Measurements from ENCODE around the gene RUNX2.

The RUNX2 gene

DNA sequence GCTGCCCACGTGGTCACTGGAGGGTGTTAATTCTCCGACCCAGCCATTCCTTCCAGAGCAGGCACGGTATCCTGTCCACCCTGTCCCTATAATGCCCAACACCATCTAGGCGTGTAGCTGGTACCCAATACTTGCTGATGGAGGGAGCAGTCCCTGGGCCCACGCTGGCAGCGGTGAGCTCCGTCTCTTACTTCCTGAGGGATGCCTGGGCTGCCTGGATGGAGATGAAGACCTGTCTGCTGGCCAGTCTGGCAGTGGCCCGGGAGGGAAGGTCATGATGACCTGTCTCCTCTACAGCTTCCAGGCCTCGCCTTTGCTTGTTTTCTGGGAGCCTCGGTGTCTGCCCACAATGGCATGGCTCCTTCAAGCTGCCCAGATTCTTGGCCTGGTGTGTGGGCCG lies 347.5 kb downstream of the RUNX2 start:
- DNase-seq (ENCODE audit: low read depth, low spot score) = no peak

DNA sequence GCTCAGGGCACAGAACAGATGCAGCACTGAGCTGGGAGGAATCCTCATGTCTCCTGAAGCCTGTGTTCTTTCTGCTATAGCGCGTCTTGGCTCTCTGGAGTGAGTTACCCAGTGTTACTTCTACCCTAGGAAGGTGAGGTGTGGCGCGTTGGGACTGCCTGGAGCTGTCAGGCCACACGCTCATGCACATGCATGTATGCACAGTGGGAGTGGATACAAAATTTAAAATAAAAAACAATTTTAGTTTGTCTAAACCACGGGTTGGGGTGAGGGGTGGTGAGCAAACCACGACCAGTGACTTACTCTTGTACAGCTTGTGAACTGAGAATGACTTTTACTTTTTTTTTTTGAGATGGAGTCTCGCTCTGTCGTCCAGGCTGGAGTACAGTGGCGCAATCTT lies 348.2 kb downstream of the RUNX2 start:
- DNase-seq (ENCODE audit: low read depth, low spot score) = no peak

GRCh38 chr6:45677381-45678284 lies 349.5 kb downstream of the RUNX2 start:
- no peak for DNase-seq (ENCODE audit: low read depth, low spot score)

- DNase-seq (ENCODE audit: low read depth, low spot score) = no peak
Observed at GRCh38 chr6:45678285-45678607, 350.1 kb downstream of the RUNX2 start.

DNA sequence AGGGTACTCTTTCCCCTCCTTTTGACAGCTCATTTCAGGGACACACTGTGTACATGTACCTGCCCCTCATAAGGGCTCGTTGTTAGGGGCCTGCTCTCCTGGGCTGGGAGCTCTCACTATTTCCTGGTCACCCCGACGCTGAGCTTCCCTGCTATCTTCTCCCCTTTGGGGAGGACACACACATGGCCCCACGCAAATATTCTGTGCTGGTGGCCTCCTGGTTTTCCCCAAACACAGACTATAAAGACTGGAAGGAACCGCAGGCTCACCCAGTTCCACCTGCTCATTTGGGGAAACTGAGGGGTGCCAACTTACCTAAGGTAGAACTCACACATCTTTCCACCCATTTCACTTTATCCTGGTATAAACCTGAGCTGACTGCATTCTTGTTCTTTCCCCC lies 351.0 kb downstream of the RUNX2 start:
- DNase-seq (ENCODE audit: low read depth, low spot score) = no peak

GRCh38 chr6:45679631-45680030 lies 351.5 kb downstream of the RUNX2 start:
- no peak for DNase-seq (ENCODE audit: low read depth, low spot score)

DNA sequence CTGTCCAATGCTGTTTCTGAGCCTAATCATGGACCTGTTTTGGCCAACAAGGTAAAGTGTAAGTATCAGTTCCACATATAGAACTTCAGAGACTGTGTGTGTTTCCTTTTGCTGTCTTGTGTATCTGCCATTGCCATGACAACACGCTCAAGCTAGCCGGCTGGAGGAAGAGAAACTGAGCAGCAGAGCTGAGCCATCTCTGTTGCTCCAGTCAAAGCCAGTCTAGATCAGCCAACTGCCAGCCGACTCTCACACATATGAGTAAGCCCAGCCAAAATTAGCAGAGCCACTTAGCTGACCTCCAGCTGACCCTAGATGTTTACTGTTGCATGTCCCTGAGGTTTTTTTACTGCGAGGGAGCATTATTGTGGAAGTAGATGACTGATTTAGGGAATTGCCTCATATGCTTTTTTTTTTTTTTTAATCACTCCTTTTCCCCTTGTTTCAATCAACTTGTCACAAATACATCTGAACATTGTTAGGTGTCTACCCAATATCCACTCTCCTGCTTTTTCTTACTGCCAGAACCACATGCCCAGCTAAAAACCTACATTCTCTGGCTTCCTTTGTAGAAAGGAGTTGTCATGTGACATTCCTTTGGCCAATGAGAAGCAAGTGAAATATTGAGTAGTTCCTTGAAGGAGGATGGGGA lies 353.9 kb downstream of the RUNX2 start:
- no peak for DNase-seq (ENCODE audit: low read depth, low spot score)

DNA sequence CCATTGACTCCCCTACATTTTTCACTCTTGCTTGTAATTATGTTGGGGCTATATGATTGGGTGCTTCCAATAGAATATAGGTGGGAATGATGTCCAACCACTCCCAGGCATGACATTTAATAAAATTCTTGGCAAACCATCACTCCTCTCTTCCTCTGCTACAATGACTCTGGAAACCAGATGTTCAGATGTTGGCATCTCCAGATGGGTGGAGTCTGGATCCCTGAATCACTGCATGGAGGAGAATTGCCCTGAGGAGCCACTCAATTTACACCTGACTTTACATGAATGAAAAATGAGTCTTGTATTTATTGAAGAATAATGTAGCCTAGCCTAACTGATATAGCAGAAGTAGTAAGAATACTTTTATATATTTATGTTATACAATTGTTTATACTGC lies 356.3 kb downstream of the RUNX2 start:
- DNase-seq (ENCODE audit: low read depth, low spot score) = no peak

GRCh38 chr6:45685076-45685475 lies 356.9 kb downstream of the RUNX2 start:
- no peak for DNase-seq (ENCODE audit: low read depth, low spot score)

- no peak for DNase-seq (ENCODE audit: low read depth, low spot score)
Observed at GRCh38 chr6:45686841-45687569, 358.9 kb downstream of the RUNX2 start.

DNA sequence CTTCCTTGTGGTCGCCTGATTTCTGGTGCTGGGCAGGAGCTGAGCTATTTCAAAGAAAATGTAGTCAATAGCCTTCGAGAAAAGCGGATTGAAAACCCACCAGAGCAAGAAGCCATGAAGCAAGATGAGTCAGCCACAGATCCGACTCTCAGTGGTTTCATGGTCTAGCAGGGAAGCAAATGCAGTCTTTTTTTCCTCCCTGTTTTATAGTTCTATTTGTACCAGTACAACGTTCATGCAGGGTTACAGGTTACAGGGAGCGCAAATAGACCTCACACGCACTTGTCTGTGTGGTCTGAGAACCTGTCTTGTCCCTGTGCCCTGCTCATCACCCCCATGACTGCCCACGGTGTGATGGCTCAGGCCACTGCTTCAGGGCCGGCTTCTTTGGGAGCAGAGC lies 359.4 kb downstream of the RUNX2 start:
- no peak for DNase-seq (ENCODE audit: low read depth, low spot score)

GRCh38 chr6:45688180-45688579 lies 360.1 kb downstream of the RUNX2 start:
- DNase-seq (ENCODE audit: low read depth, low spot score) = no peak

DNA sequence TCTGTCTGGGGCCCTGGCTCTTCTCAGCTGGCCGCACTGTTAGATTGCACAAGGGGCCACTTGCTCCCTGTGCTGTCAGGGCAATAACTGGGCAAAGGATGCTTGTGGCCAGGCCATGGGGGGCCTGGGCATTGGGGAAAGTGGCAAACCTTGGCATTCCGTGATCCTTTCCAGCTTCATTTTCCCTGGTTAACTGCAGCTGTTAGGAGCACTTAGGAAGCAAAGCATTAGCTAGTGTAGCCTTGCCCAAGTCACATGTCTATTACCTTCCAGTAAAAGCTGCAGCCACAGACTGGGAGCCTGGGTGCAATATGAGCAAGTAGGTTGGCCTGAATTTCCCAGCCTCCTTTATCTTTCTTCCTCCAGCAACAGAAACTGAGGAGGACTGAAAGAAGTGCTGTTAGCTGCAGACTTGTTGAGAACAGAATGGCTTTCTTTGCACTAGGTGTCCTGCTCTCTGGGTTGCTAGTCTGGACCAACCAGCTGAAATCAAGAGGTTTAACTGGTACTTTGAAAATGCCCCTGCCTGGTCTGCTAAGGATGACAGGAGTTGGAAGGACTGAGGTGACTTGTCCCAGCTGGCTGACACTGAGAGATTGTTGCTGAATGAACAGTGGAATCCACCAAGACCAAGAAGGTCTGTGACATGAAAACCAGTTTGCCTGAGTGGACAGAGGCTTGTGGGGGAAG lies 361.9 kb downstream of the RUNX2 start:
- no peak for DNase-seq (ENCODE audit: low read depth, low spot score)

DNA sequence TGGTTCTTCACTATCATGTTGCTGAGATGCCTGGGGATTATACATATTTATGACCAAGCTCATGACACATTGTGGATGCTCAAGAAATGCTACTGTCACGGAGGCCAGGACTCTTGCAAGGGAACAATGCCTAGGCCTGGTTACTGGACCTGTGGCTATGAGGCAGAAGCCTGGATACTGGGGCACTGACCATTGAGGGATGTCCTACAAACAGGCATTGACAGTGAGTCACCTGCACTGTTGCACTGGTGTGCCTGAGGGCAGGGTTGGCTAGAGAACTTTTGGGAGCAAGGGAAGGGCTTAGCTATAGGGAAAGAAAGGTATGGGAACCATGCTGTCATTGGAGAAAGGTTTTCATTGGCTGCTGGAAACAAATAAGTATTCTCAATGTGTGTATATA lies 362.7 kb downstream of the RUNX2 start:
- no peak for DNase-seq (ENCODE audit: low read depth, low spot score)

DNA sequence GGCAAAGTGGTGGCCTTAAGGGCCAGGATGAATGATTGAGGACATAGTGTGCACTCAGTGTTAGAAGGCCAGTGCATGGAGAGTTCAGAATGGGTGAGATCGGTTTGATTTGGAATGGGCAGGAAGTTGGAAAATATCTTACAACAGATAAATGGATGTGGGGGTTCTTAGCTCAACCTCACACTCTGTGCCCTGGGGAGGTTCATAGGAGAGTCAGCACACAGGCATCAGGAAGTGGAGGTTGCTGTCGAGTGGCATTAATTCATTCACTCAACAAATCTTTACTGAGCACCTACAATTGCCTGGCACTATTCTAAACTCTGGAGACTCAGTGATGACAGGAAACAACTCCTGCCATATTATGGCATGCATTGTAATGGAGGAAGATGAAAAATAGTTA lies 363.3 kb downstream of the RUNX2 start:
- no peak for DNase-seq (ENCODE audit: low read depth, low spot score)

DNA sequence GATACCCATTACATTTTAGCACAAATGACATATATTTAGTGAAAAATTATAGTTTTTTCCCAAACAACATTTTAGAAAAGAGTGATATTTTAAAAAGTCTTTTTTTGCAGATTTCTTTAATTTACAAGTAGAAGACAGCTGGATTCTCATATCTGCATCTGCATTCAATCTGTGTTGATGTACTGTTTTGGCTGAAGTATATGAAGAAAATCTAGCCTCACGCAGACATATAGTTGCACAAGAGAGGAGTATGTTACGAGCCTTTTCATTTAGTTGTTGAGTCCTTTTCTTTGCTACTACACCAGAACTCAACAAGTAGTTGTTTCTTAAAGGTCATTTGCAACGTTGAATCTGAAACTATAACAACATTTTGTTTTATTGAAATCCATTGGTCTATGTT lies 363.9 kb downstream of the RUNX2 start:
- no peak for DNase-seq (ENCODE audit: low read depth, low spot score)

DNA sequence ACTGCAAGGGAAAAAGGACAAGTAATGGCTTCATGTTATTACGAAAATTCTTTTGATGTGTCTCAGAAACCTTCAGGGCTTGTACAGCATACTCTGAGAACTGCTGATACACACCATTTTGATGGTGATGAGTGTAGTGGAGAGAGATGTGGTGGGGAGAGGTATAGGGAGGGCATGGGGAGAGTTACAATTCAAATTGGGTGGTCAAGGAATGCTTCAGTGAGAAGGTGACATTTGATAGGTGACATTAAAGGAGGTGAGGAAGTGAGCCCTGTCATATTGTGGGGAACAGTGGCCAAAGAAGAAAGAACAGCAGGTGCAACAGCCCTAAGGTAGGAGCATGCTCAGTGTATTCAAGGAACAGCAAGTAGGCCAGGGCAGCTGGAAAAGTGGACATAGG lies 368.6 kb downstream of the RUNX2 start:
- no peak for DNase-seq (ENCODE audit: low read depth, low spot score)

GRCh38 chr6:45697605-45698004 lies 369.5 kb downstream of the RUNX2 start:
- DNase-seq (ENCODE audit: low read depth, low spot score) = no peak

DNA sequence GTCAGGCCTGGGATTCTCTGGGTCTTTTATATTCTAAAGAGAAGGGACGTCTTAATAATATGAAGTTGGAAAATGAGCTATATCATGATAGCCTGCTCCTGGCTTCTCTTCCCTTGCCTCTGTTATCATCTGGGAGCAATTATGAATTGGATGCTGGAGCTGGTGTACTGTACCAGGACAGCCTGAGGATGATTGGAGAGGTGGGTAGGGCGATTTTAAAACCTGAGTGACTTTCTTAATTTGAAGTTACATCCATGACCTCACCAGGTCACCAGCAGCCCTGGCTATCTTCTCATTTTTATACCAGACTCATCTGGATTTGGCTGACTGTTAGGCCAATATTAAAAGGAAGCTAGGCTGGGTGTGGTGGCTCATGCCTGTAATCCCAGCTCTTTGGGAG lies 369.9 kb downstream of the RUNX2 start:
- DNase-seq (ENCODE audit: low read depth, low spot score) = no peak

DNA sequence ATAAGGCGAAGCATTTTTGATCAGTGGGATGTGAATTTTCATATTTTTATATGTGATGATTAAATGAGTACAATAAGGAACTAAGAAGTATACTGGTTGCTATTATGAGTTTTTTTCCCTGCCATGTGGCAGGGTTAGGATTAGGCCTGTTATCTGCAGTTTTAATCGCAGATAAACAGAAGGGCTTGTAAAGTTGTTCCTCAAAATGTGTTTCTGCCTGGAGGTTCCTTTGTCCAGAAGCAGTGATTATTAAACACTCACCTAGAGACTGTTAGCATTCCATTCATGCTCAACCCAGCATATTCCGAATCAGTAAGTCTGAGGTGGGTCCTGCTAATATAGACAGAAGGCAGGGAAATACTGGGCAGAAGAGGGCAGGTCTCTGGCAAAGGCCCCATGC lies 371.5 kb downstream of the RUNX2 start:
- no peak for DNase-seq (ENCODE audit: low read depth, low spot score)

DNA sequence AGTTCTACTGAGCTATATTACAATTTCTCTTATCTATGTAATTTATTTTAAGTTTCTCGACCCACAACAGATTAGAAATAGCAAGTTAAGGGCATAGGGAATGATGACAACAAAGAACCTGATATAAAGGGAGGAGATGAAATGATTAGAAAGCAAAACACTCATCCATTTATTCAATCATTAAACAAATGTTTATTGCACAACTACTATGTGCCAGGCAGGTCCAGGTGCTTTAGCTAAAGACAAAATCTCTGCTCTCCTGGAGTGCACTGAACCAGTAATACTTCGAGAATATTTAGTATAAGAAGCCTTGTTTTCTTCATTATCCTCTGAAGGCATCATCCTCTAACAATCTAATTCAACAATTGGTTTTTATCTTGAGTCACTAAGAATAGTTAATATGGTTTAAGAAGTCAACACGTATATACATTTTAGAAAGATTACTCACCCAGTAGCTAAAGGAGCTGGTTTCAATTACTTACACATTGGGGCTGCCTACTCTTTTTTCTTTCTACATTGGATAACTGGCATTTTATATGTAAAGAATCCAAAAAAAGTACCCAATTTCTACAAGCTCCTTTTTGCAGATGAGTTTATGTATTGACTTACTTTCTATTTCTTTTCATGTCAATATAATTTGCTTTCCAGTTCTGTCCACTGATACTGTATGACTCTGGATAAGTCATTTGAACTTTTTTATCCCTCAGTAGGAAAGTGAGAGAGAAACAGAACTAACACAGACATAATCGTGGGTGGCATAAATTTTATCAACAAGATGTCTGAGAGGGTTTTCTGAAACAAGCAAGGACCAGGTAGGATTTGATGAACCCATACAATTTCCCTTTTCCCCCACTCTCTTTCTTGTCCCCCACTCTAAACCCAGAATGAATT lies 375.0 kb downstream of the RUNX2 start:
- DNase-seq (ENCODE audit: low read depth, low spot score) = no peak
